HepG2 (cell line): ENCODE data around the gene CDK2AP2. TPM values are rescaled to one million over a fixed set of nuclear protein-coding genes. Genes with fewer than 3 reads are reported as not detected.

Source experiments
- ARID2 ChIP-seq: sonication (generic); formaldehyde crosslinking; IDR thresholded peaks from 2 replicates; pipeline ENCODE4 v1.8.1; 2022; ENCODE audit warnings: mild to moderate bottlenecking, missing genetic modification reagents, borderline replicate concordance
- ATF7-NPFF ChIP-seq: sonication (generic); formaldehyde crosslinking; IDR thresholded peaks from 2 replicates; pipeline ENCODE4 v1.8.1; 2023; ENCODE audit warnings: mild to moderate bottlenecking, low read depth, missing genetic modification reagents, moderate library complexity
- HOXA5 ChIP-seq: sonication (generic); formaldehyde crosslinking; IDR thresholded peaks from 2 replicates; pipeline ENCODE4 v1.4.0; 2020; ENCODE audit warnings: missing genetic modification reagents
- HOXA7 ChIP-seq: sonication (generic); formaldehyde crosslinking; IDR thresholded peaks from 2 replicates; pipeline ENCODE4 v1.8.1; 2022; ENCODE audit warnings: mild to moderate bottlenecking, missing genetic modification reagents, moderate library complexity
- JARID2 ChIP-seq: sonication (generic); formaldehyde crosslinking; IDR thresholded peaks from 2 replicates; pipeline ENCODE4 v1.8.1; 2023; ENCODE audit warnings: missing genetic modification reagents, inconsistent platforms; ENCODE audit not compliant: insufficient replicate concordance
- MIER3 ChIP-seq: IDR thresholded peaks from 2 replicates; pipeline ENCODE4 v1.6.1; 2016; ENCODE audit warnings: missing compliant biosample characterization, borderline replicate concordance
- NR2F6 ChIP-seq, 2 experiments: IDR thresholded peaks; 2 replicates each; pipeline ENCODE4 v1.6.1; 2016; ENCODE audit warnings: antibody characterized with exemption in 1 of 2, mild to moderate bottlenecking in 1 of 2
- PRMT3 ChIP-seq: sonication (generic); formaldehyde crosslinking; IDR thresholded peaks from 2 replicates; pipeline ENCODE4 v1.8.1; 2022; ENCODE audit warnings: low read depth, mild to moderate bottlenecking, moderate library complexity, missing genetic modification reagents, borderline replicate concordance
- PTBP1 ChIP-seq: fragments of 200-400 bp; formaldehyde crosslinking; IDR thresholded peaks from 2 replicates; pipeline ENCODE4 v1.6.1; 2018; ENCODE audit warnings: low read length, low read depth; ENCODE audit not compliant: poor library complexity, severe bottlenecking
- SALL1 ChIP-seq: sonication (generic); formaldehyde crosslinking; IDR thresholded peaks from 2 replicates; pipeline ENCODE4 v1.8.0; 2022; ENCODE audit warnings: mild to moderate bottlenecking, missing genetic modification reagents
- TARDBP ChIP-seq: sonication (generic); formaldehyde crosslinking; IDR thresholded peaks from 2 replicates; pipeline ENCODE4 v1.8.0; 2022; ENCODE audit warnings: mild to moderate bottlenecking, missing genetic modification reagents
- TMF1 ChIP-seq: sonication (generic); formaldehyde crosslinking; IDR thresholded peaks from 2 replicates; pipeline ENCODE4 v1.8.1; 2022; ENCODE audit warnings: low read depth, missing genetic modification reagents
- ZBTB21 ChIP-seq: sonication (generic); formaldehyde crosslinking; IDR thresholded peaks from 2 replicates; pipeline ENCODE4 v1.4.0; 2020; ENCODE audit warnings: missing genetic modification reagents
- ZBTB38 ChIP-seq: sonication (generic); formaldehyde crosslinking; IDR thresholded peaks from 2 replicates; pipeline ENCODE4 v1.5.1; 2020; ENCODE audit warnings: mild to moderate bottlenecking, missing genetic modification reagents
- ZNF225 ChIP-seq: sonication (generic); formaldehyde crosslinking; IDR thresholded peaks from 2 replicates; pipeline ENCODE4 v1.4.0; 2020; ENCODE audit warnings: mild to moderate bottlenecking, missing genetic modification reagents
- polyA plus RNA-seq, 8 experiments: library from polyadenylated mRNA; depleted of rRNA in 3 of 8; stranded (reverse) in 7 of 8; unstranded in 1 of 8; fragments of >200 nt; fragmentation: Illumina TruSeq in 4 of 8; extraction: Trizol in 4 of 8; gene quantifications; 2 replicates each; pipeline versions ENCODE4 v1.2.1 to v1.2.3, GENCODE V29; 2011 to 2016; ENCODE audit warnings: low read depth in 4 of 8, missing spikeins in 1 of 8, mixed read lengths in 1 of 8; ENCODE audit not compliant: insufficient read depth in 1 of 8
- total RNA-seq, 5 experiments: library from RNA; depleted of rRNA; stranded (reverse); fragments of >200 nt; fragmentation: Illumina TruSeq; extraction: Trizol; gene quantifications; 2 replicates each; pipeline ENCODE4 v1.2.3, GENCODE V29; 2016; ENCODE audit warnings: low read depth in 1 of 5
- TF ChIP-seq, protein P1 (sequence below): IDR thresholded peaks from 2 replicates; pipeline ENCODE4 v1.6.1; 2012; ENCODE audit warnings: low read length, improper control_type of control experiment
- TF ChIP-seq, protein P2 (sequence below): sonication (generic); formaldehyde crosslinking; IDR thresholded peaks from 2 replicates; pipeline ENCODE4 v1.5.0; 2020; ENCODE audit warnings: mild to moderate bottlenecking, missing genetic modification reagents, borderline replicate concordance
- TF ChIP-seq, protein P3 (sequence below): sonication (generic); formaldehyde crosslinking; IDR thresholded peaks from 2 replicates; pipeline ENCODE4 v1.4.0; 2020; ENCODE audit warnings: missing genetic modification reagents
- TF ChIP-seq, protein P4 (sequence below): sonication (generic); formaldehyde crosslinking; IDR thresholded peaks from 2 replicates; pipeline ENCODE4 v1.4.0; 2020; ENCODE audit warnings: missing genetic modification reagents
- TF ChIP-seq, protein P5 (sequence below): sonication (generic); formaldehyde crosslinking; IDR thresholded peaks from 2 replicates; pipeline ENCODE4 v1.5.1; 2020; ENCODE audit warnings: missing genetic modification reagents, mild to moderate bottlenecking, borderline replicate concordance
- TF ChIP-seq, protein P6 (sequence below): sonication (generic); formaldehyde crosslinking; IDR thresholded peaks from 2 replicates; pipeline ENCODE4 v1.4.0; 2020; ENCODE audit warnings: mild to moderate bottlenecking, missing genetic modification reagents

Gene CDK2AP2
- total and polyA plus RNA-seq, 2 of the 13 experiments (the other 11 are each of a cell fraction or from before 2014, with no cell fraction given), result 15.0 to 23.2 TPM

DNA sequence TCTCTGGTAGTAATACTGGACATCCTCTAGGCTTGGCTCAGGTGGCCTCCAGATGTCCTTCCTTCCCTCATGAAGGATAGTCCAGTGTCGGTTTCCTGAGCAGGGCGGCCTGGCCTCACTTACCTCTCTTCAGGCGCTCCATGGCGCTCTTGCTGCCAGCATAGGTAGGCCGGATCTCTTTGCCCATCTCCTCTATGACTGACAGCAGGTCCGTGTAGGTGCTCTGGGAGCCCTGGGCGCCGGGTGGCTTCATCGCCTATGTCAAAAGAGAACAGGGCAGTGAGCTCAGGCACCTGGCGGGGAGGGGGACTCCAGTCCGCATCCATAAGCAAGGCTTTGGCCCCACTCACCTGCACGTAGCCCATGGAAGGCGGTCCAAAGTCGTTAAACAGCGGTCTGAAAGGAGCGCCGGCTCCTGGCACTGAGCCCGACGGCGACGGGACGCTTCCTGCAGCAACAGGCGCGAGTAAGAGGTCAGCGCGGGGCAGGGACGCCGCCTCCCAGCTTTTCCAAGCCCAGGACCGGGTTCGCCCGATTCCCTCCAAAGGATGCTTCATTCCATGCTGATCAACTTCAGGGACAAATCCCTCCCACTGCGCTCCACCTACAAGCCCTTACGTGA, 609 bp downstream of the CDK2AP2 start (continued):
- TF ChIP-seq, protein P1, sequence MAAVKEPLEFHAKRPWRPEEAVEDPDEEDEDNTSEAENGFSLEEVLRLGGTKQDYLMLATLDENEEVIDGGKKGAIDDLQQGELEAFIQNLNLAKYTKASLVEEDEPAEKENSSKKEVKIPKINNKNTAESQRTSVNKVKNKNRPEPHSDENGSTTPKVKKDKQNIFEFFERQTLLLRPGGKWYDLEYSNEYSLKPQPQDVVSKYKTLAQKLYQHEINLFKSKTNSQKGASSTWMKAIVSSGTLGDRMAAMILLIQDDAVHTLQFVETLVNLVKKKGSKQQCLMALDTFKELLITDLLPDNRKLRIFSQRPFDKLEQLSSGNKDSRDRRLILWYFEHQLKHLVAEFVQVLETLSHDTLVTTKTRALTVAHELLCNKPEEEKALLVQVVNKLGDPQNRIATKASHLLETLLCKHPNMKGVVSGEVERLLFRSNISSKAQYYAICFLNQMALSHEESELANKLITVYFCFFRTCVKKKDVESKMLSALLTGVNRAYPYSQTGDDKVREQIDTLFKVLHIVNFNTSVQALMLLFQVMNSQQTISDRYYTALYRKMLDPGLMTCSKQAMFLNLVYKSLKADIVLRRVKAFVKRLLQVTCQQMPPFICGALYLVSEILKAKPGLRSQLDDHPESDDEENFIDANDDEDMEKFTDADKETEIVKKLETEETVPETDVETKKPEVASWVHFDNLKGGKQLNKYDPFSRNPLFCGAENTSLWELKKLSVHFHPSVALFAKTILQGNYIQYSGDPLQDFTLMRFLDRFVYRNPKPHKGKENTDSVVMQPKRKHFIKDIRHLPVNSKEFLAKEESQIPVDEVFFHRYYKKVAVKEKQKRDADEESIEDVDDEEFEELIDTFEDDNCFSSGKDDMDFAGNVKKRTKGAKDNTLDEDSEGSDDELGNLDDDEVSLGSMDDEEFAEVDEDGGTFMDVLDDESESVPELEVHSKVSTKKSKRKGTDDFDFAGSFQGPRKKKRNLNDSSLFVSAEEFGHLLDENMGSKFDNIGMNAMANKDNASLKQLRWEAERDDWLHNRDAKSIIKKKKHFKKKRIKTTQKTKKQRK, result no peak
- TF ChIP-seq NR2F6 (IDR thresholded peaks at IDR 0.05) (no peak), NR2F6 (CRISPR knock-in tag; IDR thresholded peaks at IDR 0.05) (0 out of 2 replicates have a peak, but pooled peaks have one; percentile 11), SALL1 (CRISPR knock-in tag) (no peak), HOXA7 (CRISPR knock-in tag) (no peak), HOXA5 (CRISPR knock-in tag) (0 out of 2 replicates have a peak, but pooled peaks have one; percentile 15), MIER3 (no peak), ATF7-NPFF (CRISPR knock-in tag) (0 out of 2 replicates have a peak, but pooled peaks have one; percentile 34), PTBP1 (no peak), PRMT3 (CRISPR knock-in tag) (0 out of 2 replicates have a peak, but pooled peaks have one; percentile 61), ZNF225 (CRISPR knock-in tag) (no peak), ZBTB21 (CRISPR knock-in tag) (no peak), TARDBP (CRISPR knock-in tag) (no peak), JARID2 (CRISPR knock-in tag) (no peak), ZBTB38 (0 out of 2 replicates have a peak, but pooled peaks have one; percentile 12), TMF1 (CRISPR knock-in tag) (no peak), ARID2 (CRISPR knock-in tag) (no peak)
- TF ChIP-seq, protein P2, sequence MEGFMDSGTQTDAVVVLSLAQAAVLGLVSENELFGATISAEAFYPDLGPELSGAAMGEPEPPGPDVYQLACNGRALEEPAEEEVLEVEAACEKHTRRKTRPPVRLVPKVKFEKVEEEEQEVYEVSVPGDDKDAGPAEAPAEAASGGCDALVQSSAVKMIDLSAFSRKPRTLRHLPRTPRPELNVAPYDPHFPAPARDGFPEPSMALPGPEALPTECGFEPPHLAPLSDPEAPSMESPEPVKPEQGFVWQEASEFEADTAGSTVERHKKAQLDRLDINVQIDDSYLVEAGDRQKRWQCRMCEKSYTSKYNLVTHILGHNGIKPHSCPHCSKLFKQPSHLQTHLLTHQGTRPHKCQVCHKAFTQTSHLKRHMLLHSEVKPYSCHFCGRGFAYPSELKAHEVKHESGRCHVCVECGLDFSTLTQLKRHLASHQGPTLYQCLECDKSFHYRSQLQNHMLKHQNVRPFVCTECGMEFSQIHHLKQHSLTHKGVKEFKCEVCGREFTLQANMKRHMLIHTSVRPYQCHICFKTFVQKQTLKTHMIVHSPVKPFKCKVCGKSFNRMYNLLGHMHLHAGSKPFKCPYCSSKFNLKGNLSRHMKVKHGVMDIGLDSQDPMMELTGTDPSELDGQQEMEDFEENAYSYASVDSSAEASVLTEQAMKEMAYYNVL, result no peak
- TF ChIP-seq, protein P3, sequence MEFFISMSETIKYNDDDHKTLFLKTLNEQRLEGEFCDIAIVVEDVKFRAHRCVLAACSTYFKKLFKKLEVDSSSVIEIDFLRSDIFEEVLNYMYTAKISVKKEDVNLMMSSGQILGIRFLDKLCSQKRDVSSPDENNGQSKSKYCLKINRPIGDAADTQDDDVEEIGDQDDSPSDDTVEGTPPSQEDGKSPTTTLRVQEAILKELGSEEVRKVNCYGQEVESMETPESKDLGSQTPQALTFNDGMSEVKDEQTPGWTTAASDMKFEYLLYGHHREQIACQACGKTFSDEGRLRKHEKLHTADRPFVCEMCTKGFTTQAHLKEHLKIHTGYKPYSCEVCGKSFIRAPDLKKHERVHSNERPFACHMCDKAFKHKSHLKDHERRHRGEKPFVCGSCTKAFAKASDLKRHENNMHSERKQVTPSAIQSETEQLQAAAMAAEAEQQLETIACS (CRISPR knock-in tag), result 0 out of 2 replicates have a peak, but pooled peaks have one; percentile 5
- TF ChIP-seq, protein P4, sequence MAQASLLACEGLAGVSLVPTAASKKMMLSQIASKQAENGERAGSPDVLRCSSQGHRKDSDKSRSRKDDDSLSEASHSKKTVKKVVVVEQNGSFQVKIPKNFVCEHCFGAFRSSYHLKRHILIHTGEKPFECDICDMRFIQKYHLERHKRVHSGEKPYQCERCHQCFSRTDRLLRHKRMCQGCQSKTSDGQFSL (CRISPR knock-in tag), result 0 out of 2 replicates have a peak, but pooled peaks have one; percentile 32
- TF ChIP-seq, protein P5, sequence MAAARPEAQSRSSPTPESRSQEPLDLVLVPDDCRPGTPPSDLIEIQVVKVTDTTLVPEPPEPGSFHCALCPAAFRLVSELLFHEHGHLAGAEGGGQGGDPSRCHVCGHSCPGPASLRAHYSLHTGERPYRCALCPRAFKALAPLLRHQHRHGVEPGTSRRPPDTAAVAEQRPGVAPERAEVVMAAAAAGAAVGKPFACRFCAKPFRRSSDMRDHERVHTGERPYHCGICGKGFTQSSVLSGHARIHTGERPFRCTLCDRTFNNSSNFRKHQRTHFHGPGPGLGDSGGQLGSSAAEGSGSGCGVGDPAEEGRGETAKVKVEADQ (CRISPR knock-in tag), result no peak
- TF ChIP-seq, protein P6, sequence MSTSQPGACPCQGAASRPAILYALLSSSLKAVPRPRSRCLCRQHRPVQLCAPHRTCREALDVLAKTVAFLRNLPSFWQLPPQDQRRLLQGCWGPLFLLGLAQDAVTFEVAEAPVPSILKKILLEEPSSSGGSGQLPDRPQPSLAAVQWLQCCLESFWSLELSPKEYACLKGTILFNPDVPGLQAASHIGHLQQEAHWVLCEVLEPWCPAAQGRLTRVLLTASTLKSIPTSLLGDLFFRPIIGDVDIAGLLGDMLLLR (CRISPR knock-in tag), result no peak
